ENCODE data around the gene ICAM4.

The ICAM4 gene

GRCh38 chr19:10290357-10290875 is 3.7 kb downstream of the ICAM4 start:
- DNase-seq (ENCODE audit: low read depth in 2 of 2, low spot score in 1 of 2) = no peak

DNA sequence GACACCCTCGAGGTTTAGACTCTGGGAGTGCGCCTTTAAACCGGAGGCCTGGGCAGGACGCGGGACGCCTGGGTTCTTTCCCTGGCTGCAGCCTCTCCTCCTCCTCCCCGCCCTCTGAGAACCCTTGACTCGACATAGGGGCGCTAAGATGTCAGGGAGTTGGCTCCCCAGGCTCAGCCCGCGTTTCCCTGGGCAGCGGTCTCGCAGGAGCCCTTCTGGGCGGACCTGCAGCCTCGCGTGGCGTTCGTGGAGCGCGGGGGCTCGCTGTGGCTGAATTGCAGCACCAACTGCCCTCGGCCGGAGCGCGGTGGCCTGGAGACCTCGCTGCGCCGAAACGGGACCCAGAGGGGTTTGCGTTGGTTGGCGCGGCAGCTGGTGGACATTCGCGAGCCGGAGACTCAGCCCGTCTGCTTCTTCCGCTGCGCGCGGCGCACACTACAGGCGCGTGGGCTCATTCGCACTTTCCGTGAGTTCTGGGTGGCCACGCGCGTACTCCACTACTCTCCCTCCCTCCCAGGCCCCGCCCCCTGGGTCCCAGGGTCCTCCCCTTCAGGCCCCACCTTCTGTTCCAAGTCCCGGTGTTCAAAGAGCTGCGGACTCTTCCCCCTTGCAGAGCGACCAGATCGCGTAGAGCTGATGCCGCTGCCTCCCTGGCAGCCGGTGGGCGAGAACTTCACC is 4.3 kb downstream of the ICAM4 start:
- peak in 1 of 2 donors; percentile 40 for DNase-seq (ENCODE audit: low read depth in 2 of 2, low spot score in 1 of 2)

DNA sequence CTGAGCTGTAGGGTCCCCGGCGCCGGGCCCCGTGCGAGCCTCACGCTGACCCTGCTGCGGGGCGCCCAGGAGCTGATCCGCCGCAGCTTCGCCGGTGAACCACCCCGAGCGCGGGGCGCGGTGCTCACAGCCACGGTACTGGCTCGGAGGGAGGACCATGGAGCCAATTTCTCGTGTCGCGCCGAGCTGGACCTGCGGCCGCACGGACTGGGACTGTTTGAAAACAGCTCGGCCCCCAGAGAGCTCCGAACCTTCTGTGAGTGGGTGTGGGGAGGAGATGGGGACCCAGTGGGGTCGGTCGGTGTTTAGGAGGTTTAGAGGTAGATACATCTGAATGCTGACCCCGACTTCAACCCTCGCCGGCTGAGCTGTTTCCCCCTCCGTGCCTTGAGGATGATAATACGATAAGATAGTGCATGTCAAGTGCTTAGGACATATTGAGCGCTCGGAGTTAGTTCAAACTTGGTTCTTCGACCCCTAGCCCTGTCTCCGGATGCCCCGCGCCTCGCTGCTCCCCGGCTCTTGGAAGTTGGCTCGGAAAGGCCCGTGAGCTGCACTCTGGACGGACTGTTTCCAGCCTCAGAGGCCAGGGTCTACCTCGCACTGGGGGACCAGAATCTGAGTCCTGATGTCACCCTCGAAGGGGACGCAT is 4.9 kb downstream of the ICAM4 start:
- no peak for DNase-seq (ENCODE audit: low read depth in 2 of 2, low spot score in 1 of 2)

- DNase-seq (ENCODE audit: low read depth in 2 of 2, low spot score in 1 of 2) = peak in 1 of 2 donors; percentile 55
Observed at GRCh38 chr19:10292206-10292788, 5.5 kb downstream of the ICAM4 start.

DNA sequence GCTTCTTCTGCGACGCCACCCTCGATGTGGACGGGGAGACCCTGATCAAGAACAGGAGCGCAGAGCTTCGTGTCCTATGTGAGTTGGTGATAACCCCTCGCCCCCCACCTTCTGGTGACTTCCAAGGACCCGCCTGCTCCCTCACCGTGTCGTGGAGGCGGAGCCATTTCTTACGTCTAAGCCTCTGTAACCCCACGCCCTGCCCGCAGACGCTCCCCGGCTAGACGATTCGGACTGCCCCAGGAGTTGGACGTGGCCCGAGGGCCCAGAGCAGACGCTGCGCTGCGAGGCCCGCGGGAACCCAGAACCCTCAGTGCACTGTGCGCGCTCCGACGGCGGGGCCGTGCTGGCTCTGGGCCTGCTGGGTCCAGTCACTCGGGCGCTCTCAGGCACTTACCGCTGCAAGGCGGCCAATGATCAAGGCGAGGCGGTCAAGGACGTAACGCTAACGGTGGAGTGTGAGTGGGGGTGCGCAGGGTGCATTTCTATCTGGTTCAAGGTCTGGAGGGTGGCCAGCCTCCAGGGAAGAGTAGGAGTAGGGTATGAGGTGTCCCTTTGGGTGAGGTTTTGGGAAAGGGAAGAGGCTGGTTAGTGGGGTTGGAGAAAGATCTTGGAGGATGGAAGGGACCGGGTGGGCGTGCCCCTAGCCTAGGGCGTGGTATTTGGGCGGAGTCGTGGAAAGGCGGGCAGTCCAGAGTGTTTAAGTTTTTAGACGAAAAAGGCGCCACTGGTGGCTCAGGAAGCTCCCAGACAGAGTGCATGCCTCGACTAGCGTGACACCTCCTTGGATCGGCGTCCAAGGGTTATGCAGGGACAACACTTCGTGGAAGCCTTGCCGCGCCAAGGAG is 6.3 kb downstream of the ICAM4 start:
- DNase-seq (ENCODE audit: low read depth in 2 of 2, low spot score in 1 of 2) = no peak

DNA sequence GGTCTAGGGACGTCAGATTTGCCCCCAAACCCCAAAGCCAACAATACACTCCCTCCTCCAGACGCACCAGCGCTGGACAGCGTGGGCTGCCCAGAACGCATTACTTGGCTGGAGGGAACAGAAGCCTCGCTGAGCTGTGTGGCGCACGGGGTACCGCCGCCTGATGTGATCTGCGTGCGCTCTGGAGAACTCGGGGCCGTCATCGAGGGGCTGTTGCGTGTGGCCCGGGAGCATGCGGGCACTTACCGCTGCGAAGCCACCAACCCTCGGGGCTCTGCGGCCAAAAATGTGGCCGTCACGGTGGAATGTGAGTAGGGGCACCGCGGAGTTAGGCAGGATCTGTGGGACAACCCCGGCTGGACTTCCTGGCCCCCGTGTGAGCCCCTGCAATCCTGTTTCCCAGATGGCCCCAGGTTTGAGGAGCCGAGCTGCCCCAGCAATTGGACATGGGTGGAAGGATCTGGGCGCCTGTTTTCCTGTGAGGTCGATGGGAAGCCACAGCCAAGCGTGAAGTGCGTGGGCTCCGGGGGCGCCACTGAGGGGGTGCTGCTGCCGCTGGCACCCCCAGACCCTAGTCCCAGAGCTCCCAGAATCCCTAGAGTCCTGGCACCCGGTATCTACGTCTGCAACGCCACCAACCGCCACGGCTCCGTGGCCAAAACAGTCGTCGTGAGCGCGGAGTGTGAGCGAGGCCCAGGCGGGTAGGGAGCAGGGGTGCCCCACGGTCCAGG is 7.0 kb downstream of the ICAM4 start:
- DNase-seq (ENCODE audit: low read depth in 2 of 2, low spot score in 1 of 2) = no peak

DNA sequence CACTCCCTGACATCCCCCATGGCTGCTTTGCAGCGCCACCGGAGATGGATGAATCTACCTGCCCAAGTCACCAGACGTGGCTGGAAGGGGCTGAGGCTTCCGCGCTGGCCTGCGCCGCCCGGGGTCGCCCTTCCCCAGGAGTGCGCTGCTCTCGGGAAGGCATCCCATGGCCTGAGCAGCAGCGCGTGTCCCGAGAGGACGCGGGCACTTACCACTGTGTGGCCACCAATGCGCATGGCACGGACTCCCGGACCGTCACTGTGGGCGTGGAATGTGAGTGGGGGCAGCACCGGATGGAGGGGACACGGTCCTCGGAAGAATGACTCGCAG is 7.6 kb downstream of the ICAM4 start:
- DNase-seq (ENCODE audit: low read depth in 2 of 2, low spot score in 1 of 2) = no peak

GRCh38 chr19:10295305-10295846 is 8.6 kb downstream of the ICAM4 start:
- peak in 1 of 2 donors; percentile 46 for DNase-seq (ENCODE audit: low read depth in 2 of 2, low spot score in 1 of 2)

DNA sequence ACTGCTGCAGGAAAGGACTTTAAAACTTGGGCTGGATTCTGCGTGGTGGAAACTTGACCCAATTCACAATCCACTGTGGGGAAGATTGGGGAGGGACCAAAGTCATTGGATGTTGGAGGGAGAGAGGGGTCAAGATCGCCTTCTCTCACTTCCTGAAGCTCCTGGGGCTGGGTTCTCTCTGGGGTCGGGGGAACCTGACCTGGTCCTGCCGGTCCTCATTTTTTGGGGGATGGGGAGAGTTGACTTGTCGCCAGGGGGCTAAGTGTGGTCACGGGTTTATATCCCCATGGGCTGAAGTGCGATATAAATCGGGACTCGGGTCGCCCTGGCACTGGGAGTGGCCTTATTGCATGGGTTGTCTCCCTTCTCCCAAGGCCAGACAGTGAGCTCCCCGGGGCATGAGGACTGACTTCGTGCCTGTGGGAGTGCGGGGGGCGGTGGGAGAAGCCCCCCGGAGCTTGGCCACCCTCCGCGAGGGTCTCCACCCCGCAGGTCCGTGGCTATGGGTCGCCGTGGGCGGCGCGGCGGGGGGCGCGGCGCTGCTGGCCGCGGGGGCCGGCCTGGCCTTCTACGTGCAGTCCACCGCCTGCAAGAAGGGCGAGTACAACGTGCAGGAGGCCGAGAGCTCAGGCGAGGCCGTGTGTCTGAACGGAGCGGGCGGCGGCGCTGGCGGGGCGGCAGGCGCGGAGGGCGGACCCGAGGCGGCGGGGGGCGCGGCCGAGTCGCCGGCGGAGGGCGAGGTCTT is 9.3 kb downstream of the ICAM4 start:
- no peak for DNase-seq (ENCODE audit: low read depth in 2 of 2, low spot score in 1 of 2)

DNA sequence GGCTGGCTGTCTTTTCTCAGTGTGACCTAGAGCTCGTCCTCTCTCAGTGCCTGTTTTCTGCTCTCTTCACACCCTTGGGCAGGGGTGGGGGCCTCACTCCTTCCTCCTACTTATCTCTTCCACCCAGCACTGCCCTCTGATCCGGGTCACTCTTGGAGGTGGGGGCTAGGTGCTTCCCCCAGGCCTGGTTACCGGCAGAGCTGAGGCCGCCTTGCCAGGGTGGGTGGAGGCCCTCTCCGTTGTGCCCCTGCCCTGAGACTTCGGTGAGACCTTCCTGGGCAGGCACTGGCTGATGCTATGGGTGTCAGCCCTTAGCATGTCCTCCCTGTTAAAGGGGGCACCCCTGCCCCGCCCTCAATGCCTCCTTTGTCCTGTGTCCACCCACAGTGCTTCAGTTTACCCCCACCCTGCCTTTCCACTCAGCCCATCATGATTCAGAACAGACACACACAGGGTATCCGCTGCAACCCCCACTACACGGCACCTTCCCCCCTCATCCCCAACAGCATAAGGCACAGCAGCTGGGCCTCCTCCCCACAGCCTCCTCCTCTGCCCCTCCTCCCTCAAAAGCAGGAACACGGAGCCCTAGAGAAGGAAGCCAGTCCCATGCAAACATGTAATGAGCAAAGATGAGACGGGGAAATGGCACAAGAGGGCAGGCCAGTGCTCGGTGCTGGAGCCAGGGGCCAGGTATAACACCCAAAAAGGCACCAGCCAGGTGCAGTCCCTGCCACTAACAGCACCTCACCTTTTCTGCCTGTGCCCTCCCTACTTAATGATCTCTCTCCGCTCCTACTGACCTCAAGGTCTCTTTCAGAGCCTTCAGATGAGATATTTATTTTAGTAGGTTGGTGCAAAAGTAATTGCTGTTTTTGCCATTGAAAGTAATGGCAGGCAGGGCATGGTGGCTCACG is 13.0 kb downstream of the ICAM4 start:
- no peak for DNase-seq (ENCODE audit: low read depth in 2 of 2, low spot score in 1 of 2)

GRCh38 chr19:10305139-10305806 is 18.5 kb downstream of the ICAM4 start:
- no peak for DNase-seq (ENCODE audit: low read depth in 2 of 2, low spot score in 1 of 2)

DNA sequence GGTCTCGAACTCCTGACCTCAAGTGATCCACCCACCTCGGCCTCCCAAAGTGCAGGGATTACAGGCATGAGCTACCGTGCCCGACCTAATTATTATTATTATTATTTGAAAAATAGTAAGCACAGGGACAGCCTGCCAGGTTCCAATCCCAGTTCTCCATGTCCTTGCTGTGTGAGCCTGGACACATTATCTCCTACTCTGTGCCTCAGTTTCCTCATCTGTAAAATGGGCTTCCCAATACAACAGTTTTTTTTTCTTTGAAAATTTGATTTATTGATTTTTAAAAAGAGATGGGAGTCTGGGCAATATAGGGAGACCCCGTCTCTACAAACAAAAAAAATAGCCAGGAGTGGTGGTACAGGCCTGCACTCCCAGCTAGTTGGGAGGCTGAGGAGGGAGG is 19.6 kb downstream of the ICAM4 start:
- DNase-seq (ENCODE audit: low read depth in 2 of 2, low spot score in 1 of 2) = no peak

GRCh38 chr19:10309423-10309822 is 22.7 kb downstream of the ICAM4 start, which contains the start of gene ZGLP1:
Gene ZGLP1, minus strand, starts transcription at chr19:10309815.
- no peak for DNase-seq (ENCODE audit: low read depth in 2 of 2, low spot score in 1 of 2)

DNA sequence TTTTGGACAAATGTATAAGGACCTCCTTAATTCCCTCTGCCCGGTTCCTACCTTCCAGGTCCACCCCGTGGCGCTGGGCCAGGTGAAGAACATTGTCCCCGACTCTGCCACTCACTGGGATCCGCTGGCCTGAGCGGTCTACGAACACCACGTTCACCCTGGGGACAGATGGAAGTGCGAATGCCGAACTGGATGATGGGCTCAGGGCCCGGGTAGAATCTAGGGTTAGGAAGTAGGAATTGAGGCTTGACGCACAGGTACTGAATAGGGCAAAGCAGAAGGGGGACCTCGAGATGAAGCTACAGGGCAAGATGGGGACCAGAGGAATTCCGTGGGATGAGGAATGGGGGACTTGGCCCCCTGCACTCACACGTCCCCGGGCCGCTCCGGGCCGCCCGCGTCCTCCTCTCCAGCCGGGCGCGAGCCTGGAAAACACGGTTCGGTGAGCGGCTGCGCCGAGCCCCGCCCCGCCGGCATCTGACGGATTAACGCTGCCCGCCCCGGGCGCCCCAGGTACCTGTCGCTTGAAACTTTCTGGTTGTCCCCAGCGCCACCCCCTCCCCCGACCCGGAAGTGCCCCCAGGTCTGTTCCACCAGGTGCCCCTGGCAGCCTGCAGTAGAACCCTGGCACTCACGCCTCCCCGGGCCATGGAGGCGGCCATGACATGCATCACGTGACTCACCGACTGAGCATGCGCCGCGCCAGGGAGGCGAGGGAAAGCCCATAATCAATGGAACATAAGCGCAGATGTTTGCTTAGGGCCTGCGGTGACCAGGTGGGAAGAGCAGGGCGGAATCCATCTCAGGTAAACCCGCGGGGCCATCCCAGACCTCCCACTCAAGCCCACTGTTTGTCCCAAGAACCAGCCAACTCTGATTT is 28.8 kb downstream of the ICAM4 start, which contains the start of gene FDX2:
Gene FDX2 (minus strand): TSS at position 681 of the 880 bp plus-strand sequence. CDS start 19 bp downstream, at position 662.
- peak; percentile 82 to 89 for DNase-seq (ENCODE audit: low read depth in 2 of 2, low spot score in 1 of 2)

- no peak for DNase-seq (ENCODE audit: low read depth in 2 of 2, low spot score in 1 of 2)
Observed at GRCh38 chr19:10316229-10317044, 29.7 kb downstream of the ICAM4 start.
